ENCODE results near the gene RABEPK.
"Not testable (repeated sequence)": the region's sequence is repeated elsewhere in the genome, so short reads cannot be mapped to it uniquely, and the experiment has no call there.

Gene RABEPK

DNA sequence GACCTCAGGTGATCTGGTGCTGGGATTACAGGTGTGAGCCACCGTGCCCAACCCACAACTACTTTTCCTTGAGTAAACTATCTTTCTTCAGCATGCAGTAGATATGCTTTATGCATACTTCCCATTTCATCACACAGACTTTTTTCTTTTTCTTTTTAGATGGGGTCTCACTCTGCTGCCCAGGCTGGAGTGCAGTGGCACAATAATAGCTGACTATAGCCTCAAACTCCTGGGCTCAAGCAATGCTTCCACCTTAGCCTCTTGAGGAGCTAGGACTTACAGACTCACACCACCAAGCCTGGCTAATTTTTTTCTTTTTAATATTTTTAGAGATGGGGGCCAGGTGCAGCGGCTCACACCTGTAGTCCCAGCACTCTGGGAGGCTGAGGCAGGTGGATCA is 33.6 kb upstream of the RABEPK start:
- no peak overlapping the region for H3K27ac ChIP-seq
- TF ChIP-seq ZFX (IDR thresholded peaks at IDR 0.05) = no peak
- TF ChIP-seq, protein P1, sequence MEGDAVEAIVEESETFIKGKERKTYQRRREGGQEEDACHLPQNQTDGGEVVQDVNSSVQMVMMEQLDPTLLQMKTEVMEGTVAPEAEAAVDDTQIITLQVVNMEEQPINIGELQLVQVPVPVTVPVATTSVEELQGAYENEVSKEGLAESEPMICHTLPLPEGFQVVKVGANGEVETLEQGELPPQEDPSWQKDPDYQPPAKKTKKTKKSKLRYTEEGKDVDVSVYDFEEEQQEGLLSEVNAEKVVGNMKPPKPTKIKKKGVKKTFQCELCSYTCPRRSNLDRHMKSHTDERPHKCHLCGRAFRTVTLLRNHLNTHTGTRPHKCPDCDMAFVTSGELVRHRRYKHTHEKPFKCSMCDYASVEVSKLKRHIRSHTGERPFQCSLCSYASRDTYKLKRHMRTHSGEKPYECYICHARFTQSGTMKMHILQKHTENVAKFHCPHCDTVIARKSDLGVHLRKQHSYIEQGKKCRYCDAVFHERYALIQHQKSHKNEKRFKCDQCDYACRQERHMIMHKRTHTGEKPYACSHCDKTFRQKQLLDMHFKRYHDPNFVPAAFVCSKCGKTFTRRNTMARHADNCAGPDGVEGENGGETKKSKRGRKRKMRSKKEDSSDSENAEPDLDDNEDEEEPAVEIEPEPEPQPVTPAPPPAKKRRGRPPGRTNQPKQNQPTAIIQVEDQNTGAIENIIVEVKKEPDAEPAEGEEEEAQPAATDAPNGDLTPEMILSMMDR (conservative IDR thresholded peaks at IDR 0.05) = no peak

DNA sequence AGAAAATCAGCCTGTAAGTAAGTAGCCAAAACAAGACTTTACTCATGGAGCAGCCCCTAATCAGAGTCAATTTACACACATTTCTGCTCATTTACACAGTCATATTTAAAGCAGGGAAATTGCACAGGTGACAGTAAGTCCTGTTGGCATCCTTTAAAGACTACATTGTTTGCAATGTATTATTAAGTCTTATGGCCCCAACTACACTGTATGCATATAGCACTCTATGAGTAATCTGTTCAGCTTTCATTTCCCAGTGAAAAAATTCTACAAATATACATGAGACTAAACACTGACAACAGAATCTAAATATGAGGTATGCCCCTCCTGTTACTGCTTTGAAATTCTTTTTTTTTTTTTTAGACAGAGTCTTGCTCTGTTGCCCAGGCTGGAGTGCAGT is 30.4 kb upstream of the RABEPK start:
- TF ChIP-seq ZFX (IDR thresholded peaks at IDR 0.05) = no peak
- TF ChIP-seq, protein P1 (conservative IDR thresholded peaks at IDR 0.05) = no peak
- H3K27ac ChIP-seq = no peak overlapping the region

DNA sequence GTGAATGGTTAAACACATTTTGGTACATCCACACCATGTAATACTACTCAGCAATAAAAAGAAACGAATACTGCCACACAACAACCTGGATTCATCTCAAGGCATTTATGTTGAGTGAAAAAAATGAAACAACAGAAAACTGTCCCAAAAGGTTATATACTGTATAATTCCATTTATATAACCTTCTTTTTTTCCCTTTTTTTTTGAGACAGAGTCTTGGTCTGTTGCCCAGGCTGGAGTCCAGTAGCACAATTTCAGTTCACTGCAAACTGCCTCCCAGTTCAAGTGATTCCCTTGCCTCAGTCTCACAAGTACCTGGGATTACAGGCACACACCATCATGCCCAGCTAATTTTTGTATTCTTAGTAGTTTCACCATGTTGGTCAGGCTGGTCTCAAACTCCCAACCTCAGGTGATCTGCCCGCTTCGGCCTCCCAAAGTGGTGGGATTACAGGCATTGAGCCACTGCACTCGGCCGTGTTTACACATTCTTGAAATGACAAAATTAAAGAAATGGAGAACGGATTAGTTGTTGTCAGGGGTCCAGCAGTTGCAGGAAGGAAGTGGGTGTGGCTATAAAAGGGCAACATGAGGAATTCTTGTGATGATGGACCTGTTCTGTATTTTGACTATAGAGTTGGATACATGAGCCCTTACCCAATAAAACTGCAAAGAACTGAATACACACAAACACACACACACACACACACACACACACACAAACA is 28.1 kb upstream of the RABEPK start:
- no peak overlapping the region for H3K27ac ChIP-seq

DNA sequence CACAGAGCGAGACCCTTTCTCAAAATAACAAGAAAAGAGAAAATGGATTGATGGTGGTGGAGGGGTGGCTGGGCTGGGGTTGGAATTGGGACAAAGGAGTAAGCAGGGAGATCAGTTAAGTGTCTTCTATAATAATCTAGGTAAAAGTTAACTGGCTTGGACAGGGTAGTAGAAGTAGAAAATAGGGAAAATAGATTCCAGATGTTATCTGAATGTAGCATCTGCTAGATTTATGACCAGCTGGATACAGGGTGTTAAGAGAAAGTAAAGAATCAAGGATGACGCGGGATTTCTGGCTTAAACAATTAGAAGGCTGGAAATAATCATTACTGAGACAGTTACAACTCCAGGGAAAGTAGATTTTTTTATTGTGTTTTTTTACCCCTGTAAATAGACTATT is 23.7 kb upstream of the RABEPK start:
- no peak overlapping the region for H3K27ac ChIP-seq

More for the DNA sequence above, 28.1 kb upstream of the RABEPK start:
- TF ChIP-seq, protein P1 (conservative IDR thresholded peaks at IDR 0.05) = no peak
- no peak for TF ChIP-seq ZFX (IDR thresholded peaks at IDR 0.05)

DNA sequence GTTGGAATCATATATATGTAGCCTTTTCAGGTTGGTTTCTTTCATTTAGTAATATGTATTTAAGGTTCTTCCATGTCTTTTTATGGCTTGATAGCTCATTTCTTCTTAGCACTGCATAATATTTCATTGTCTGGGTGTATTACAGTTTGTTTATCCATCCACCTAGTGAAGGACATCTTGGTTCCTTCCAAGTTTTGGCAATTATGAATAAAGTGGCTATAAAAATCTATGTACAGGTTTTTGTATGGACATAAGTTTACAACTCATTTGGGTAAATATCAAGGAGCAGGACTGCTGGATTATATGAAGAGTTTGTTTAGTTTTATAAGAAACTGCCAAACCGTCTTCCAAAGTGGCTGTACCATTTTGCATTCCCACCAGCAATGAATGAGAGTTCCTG is 22.5 kb upstream of the RABEPK start:
- H3K27ac ChIP-seq = no peak overlapping the region
- TF ChIP-seq, protein P1 (conservative IDR thresholded peaks at IDR 0.05) = no peak
- TF ChIP-seq ZFX (IDR thresholded peaks at IDR 0.05) = no peak

More for the DNA sequence above, 23.7 kb upstream of the RABEPK start:
- TF ChIP-seq ZFX (IDR thresholded peaks at IDR 0.05) = no peak
- TF ChIP-seq, protein P1 (conservative IDR thresholded peaks at IDR 0.05) = no peak

DNA sequence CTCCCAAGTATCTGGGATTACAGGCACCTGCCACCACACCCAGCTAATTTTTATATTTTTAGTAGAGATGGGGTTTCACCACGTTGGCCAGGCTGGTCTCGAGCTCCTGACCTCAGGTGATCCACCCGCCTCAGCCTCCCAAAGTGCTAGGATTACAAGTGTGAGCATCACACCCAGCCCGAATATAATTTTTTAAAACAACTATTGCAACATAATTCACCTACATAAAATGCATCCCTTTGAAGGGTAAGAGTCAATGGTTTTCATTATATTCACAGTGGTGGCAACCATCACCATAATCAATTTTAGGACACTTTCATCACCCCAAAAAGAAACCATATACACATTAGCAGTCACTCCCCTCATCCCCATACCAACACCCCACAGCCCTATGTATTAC is 20.6 kb upstream of the RABEPK start:
- not testable (repeated sequence) for H3K27ac ChIP-seq

DNA sequence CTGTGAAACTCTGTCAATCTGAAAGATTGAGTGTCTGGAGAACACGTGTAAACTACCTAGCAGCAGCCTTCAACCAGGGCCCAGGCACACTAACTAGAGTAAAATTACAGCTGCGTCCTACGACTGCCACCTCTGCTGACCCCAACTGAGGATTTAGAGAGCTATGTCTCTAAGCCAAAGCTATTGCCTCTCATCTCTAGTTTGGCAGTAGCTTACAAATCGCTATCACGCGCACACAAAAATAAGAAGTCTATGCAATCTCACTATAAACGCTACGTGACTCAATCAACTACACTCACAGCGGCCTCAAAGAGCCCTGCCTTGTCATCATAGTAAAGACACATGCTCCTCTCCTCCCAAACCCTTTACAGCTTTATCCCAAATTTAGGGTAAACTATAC is 19.5 kb upstream of the RABEPK start:
- H3K27ac ChIP-seq = no peak overlapping the region
- TF ChIP-seq, protein P1 (conservative IDR thresholded peaks at IDR 0.05) = no peak
- no peak for TF ChIP-seq ZFX (IDR thresholded peaks at IDR 0.05)

DNA sequence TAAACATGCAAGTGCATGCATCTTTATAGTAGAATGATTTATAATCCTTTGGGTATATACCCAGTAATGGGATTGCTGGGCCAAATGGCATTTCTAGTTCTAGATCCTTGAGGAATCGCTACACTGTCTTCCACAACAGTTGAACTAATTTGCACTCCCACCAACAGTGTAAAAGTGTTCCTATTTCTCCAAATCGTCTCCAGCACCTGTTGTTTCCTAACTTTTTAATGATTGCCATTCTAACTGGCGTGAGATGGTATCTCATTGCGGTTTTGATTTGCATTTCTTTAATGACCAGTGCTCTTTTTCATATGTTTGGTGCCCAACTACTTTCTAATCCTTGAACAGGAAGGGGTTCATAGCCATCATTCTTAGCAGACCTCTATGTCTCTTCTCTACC is 18.6 kb upstream of the RABEPK start:
- not testable (repeated sequence) for H3K27ac ChIP-seq
